Prostate gland (tissue), 2 donors: ENCODE results near the gene C2CD4A. TPM values are rescaled to one million over a fixed set of nuclear protein-coding genes. Genes with fewer than 3 reads are reported as not detected.

Experiments
- DNase-seq: peaks from one replicate; pipeline ENCODE4 v3.0.0-alpha.2; 2019; ENCODE audit warnings: low spot score
- H3K27ac ChIP-seq, 2 donors: fragments of 200-600 bp; sonication (generic); 2 replicates each; pipeline ENCODE4 v1.5.1; 2017 to 2019
- H3K27me3 ChIP-seq: fragments of 200-600 bp; sonication (generic); replicated peaks from 2 replicates; pipeline ENCODE4 v1.5.1; 2019; ENCODE audit not compliant: insufficient read depth
- H3K36me3 ChIP-seq, 2 donors: fragments of 200-600 bp; sonication (generic); 1 replicate in 1 of 2; 2 replicates in 1 of 2; pipeline versions ENCODE4 v1.5.1 to v1.8.1; 2017 to 2019
- H3K4me1 ChIP-seq: fragments of 200-600 bp; sonication (generic); replicated peaks from 2 replicates; pipeline ENCODE4 v1.5.1; 2019
- H3K4me3 ChIP-seq, 2 donors: fragments of 200-600 bp; sonication (generic); 2 replicates each; pipeline ENCODE4 v1.5.1; 2017 to 2019
- H3K9me3 ChIP-seq: fragments of 200-600 bp; sonication (generic); 2 replicates; pipeline ENCODE4 v1.5.1; 2017
- CTCF ChIP-seq, 4 experiments: fragments of 200-600 bp in 2 of 4; fragments of 450-650 bp in 2 of 4; sonication (generic) in 2 of 4; IDR thresholded peaks; 1 replicate in 3 of 4; 2 replicates in 1 of 4; pipeline ENCODE4 v1.5.1; 2016 to 2019; ENCODE audit warnings: antibody characterized with exemption in 4 of 4, mild to moderate bottlenecking in 2 of 4, moderate library complexity in 2 of 4
- POLR2A ChIP-seq: fragments of 450-650 bp; IDR thresholded peaks from one replicate; pipeline ENCODE4 v1.6.1; 2016; ENCODE audit warnings: antibody characterized with exemption, mild to moderate bottlenecking
- POLR2AphosphoS5 ChIP-seq: sonication (generic); formaldehyde crosslinking; IDR thresholded peaks from one replicate; pipeline ENCODE4 v1.6.1; 2017; ENCODE audit warnings: antibody characterized with exemption
- WGBS: methylation state at CpG from one replicate; pipeline ENCODE4 v1.1.5; 2018; 5-methylcytosine and 5-hydroxymethylcytosine counted together
- intact Hi-C: fragments of 100-400 bp; cut with DNase I; formaldehyde crosslinking; loops from one replicate; pipeline ENCODE4 v1.14.2; 2022
- total RNA-seq, 2 donors: library from RNA; depleted of rRNA; stranded (reverse); fragments of >200 nt; gene quantifications; one replicate each; pipeline ENCODE4 v1.1.0, GENCODE V29; 2016

Gene C2CD4A
- total RNA-seq, 2 donors from 2014 or later, result 0.28 to 0.36 TPM

- Histone ChIP-seq H3K27me3 (no peaks in the 10 kb centered on the region), H3K4me1 (no peaks in the 10 kb centered on the region), H3K36me3 (no peaks in the 10 kb centered on the region), H3K4me3 (no peak overlapping the region), H3K9me3 (no peaks in the 10 kb centered on the region), H3K27ac (no peak overlapping the region)
- 18% methylated on average over 5 of the region's 5 CpGs for WGBS
- TF ChIP-seq CTCF (IDR thresholded peaks at IDR 0.05) (no peak), POLR2AphosphoS5 (no peak), POLR2A (no peak)
- no peak for DNase-seq
- intact Hi-C loops, result no loop called here
Measured at GRCh38 chr15:62087671-62088352, 21.0 kb downstream of the C2CD4A start.

GRCh38 chr15:62088353-62088693, 21.5 kb downstream of the C2CD4A start:
- no peaks in the 10 kb centered on the region for H3K27me3 ChIP-seq
- no peak for DNase-seq
- H3K4me3 ChIP-seq, result no peak overlapping the region
- H3K9me3 ChIP-seq, result no peaks in the 10 kb centered on the region
- no peaks in the 10 kb centered on the region for H3K4me1 ChIP-seq
- intact Hi-C loops, result no loop called here
- TF ChIP-seq CTCF (IDR thresholded peaks at IDR 0.05) (no peak), POLR2AphosphoS5 (no peak), POLR2A (no peak)
- no peak overlapping the region for H3K27ac ChIP-seq
- WGBS, result 30% methylated on average over 1 of the region's 1 CpG
- H3K36me3 ChIP-seq, result no peaks in the 10 kb centered on the region

- Histone ChIP-seq H3K4me3 (no peak overlapping the region), H3K27me3 (no peaks in the 10 kb centered on the region), H3K36me3 (no peaks in the 10 kb centered on the region), H3K27ac (no peak overlapping the region), H3K4me1 (no peaks in the 10 kb centered on the region), H3K9me3 (no peaks in the 10 kb centered on the region)
- no peak for TF ChIP-seq POLR2AphosphoS5
- TF ChIP-seq CTCF (IDR thresholded peaks at IDR 0.05), result no peak
- TF ChIP-seq POLR2A, result no peak
- DNase-seq, result no peak
- intact Hi-C loops, result no loop called here
- WGBS, result 39% methylated on average over 2 of the region's 2 CpGs
Measured at GRCh38 chr15:62089616-62090015, 22.8 kb downstream of the C2CD4A start.

- Histone ChIP-seq H3K27ac (no peak overlapping the region), H3K9me3 (no peaks in the 10 kb centered on the region), H3K36me3 (no peaks in the 10 kb centered on the region), H3K4me1 (no peaks in the 10 kb centered on the region), H3K27me3 (no peaks in the 10 kb centered on the region), H3K4me3 (no peak overlapping the region)
- intact Hi-C loops, result no loop called here
- TF ChIP-seq CTCF (IDR thresholded peaks at IDR 0.05) (no peak), POLR2A (no peak), POLR2AphosphoS5 (no peak)
- WGBS, result 92% methylated on average over 7 of the region's 7 CpGs
- no peak for DNase-seq
Measured at GRCh38 chr15:62090988-62091387, 24.2 kb downstream of the C2CD4A start.

- no peak overlapping the region for H3K27ac ChIP-seq
- intact Hi-C loops, result no loop called here
- no peaks in the 10 kb centered on the region for H3K9me3 ChIP-seq
- H3K27me3 ChIP-seq, result no peaks in the 10 kb centered on the region
- TF ChIP-seq POLR2AphosphoS5, result no peak
- no peak for TF ChIP-seq CTCF (IDR thresholded peaks at IDR 0.05)
- TF ChIP-seq POLR2A, result no peak
- H3K4me3 ChIP-seq, result no peak overlapping the region
- no peaks in the 10 kb centered on the region for H3K36me3 ChIP-seq
- 86% methylated on average over 5 of the region's 5 CpGs for WGBS
- no peaks in the 10 kb centered on the region for H3K4me1 ChIP-seq
- no peak for DNase-seq
Measured at GRCh38 chr15:62093809-62094208, 27.0 kb downstream of the C2CD4A start.
